ENCODE results near the gene SERPINB2.

Gene SERPINB2

DNA sequence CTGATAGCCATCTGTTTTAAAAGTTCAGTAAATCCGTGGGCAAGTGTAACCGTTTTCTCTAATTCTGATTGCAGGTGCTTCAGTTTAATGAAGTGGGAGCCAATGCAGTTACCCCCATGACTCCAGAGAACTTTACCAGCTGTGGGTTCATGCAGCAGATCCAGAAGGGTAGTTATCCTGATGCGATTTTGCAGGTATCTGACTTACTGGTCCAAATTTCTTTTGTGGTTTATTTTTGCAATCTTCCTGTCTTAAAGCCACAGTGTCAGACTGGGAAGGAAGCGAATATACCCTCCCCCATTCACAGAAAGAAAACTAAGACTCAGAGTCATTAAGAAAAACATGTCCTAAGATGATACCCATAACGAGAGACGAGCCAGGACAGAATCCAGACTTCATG is 7.7 kb downstream of the SERPINB2 start:
- TF ChIP-seq ZFP3 (CRISPR knock-in tag; IDR thresholded peaks at IDR 0.05): no peak
- no peak for TF ChIP-seq POU6F1 (CRISPR knock-in tag; IDR thresholded peaks at IDR 0.05; ENCODE audit: borderline replicate concordance, low read depth)
- TF ChIP-seq, protein P1, sequence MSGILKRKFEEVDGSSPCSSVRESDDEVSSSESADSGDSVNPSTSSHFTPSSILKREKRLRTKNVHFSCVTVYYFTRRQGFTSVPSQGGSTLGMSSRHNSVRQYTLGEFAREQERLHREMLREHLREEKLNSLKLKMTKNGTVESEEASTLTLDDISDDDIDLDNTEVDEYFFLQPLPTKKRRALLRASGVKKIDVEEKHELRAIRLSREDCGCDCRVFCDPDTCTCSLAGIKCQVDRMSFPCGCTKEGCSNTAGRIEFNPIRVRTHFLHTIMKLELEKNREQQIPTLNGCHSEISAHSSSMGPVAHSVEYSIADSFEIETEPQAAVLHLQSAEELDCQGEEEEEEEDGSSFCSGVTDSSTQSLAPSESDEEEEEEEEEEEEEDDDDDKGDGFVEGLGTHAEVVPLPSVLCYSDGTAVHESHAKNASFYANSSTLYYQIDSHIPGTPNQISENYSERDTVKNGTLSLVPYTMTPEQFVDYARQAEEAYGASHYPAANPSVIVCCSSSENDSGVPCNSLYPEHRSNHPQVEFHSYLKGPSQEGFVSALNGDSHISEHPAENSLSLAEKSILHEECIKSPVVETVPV (CRISPR knock-in tag; IDR thresholded peaks at IDR 0.05): no peak
- TF ChIP-seq ARNTL (CRISPR knock-in tag; IDR thresholded peaks at IDR 0.05; ENCODE audit: borderline replicate concordance, low read depth): no peak
- no peak for TF ChIP-seq SNAI2 (CRISPR knock-in tag; IDR thresholded peaks at IDR 0.05)
- TF ChIP-seq ZNF565 (CRISPR knock-in tag; conservative IDR thresholded peaks at IDR 0.05; ENCODE audit: low read depth): no peak
- no peak for TF ChIP-seq ESRRG (CRISPR knock-in tag; IDR thresholded peaks at IDR 0.05)
- no peak for TF ChIP-seq RARB (CRISPR knock-in tag; IDR thresholded peaks at IDR 0.05)
- TF ChIP-seq ZC3H10 (CRISPR knock-in tag; IDR thresholded peaks at IDR 0.05): no peak
- no peak for TF ChIP-seq ZNF8 (CRISPR knock-in tag; IDR thresholded peaks at IDR 0.05)
- TF ChIP-seq, protein P2, sequence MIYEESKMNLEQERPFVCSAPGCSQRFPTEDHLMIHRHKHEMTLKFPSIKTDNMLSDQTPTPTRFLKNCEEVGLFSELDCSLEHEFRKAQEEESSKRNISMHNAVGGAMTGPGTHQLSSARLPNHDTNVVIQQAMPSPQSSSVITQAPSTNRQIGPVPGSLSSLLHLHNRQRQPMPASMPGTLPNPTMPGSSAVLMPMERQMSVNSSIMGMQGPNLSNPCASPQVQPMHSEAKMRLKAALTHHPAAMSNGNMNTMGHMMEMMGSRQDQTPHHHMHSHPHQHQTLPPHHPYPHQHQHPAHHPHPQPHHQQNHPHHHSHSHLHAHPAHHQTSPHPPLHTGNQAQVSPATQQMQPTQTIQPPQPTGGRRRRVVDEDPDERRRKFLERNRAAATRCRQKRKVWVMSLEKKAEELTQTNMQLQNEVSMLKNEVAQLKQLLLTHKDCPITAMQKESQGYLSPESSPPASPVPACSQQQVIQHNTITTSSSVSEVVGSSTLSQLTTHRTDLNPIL (CRISPR knock-in tag; IDR thresholded peaks at IDR 0.05; ENCODE audit: low read depth): no peak
- ATAC-seq: no peak

DNA sequence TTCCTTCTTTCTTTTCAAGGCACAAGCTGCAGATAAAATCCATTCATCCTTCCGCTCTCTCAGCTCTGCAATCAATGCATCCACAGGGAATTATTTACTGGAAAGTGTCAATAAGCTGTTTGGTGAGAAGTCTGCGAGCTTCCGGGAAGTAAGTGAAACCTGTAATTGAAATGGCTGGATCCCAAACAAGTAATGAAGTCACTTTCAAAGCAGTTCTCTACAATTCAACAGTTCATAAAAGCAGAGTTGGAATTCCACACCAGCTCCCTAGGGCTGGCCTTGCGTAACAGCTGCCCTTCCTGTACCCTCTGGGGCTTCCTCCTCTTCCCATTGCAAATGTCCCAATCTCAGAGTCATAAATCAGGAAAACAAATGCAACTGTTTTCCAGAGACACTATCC is 9.6 kb downstream of the SERPINB2 start:
- no peak for ATAC-seq
- TF ChIP-seq SNAI2 (CRISPR knock-in tag; IDR thresholded peaks at IDR 0.05) (no peak), TCF4 (CRISPR knock-in tag; IDR thresholded peaks at IDR 0.05; ENCODE audit: borderline replicate concordance) (no peak), ZNF8 (CRISPR knock-in tag; IDR thresholded peaks at IDR 0.05) (no peak), BACH2 (CRISPR knock-in tag; IDR thresholded peaks at IDR 0.05; ENCODE audit: borderline replicate concordance) (no peak), POU6F1 (CRISPR knock-in tag; IDR thresholded peaks at IDR 0.05; ENCODE audit: borderline replicate concordance, low read depth) (no peak), OSR1 (CRISPR knock-in tag; IDR thresholded peaks at IDR 0.05) (no peak), ZNF565 (CRISPR knock-in tag; conservative IDR thresholded peaks at IDR 0.05; ENCODE audit: low read depth) (no peak), ESRRG (CRISPR knock-in tag; IDR thresholded peaks at IDR 0.05) (no peak), ZFP3 (CRISPR knock-in tag; IDR thresholded peaks at IDR 0.05) (no peak), PPARA (CRISPR knock-in tag; IDR thresholded peaks at IDR 0.05; ENCODE audit: borderline replicate concordance) (no peak), ZC3H10 (CRISPR knock-in tag; IDR thresholded peaks at IDR 0.05) (no peak), ISL1 (CRISPR knock-in tag; IDR thresholded peaks at IDR 0.05) (no peak)
- TF ChIP-seq, protein P2 (CRISPR knock-in tag; IDR thresholded peaks at IDR 0.05; ENCODE audit: low read depth): no peak

- ATAC-seq: no peak
- TF ChIP-seq ZNF8 (CRISPR knock-in tag; IDR thresholded peaks at IDR 0.05) (no peak), ZFP3 (CRISPR knock-in tag; IDR thresholded peaks at IDR 0.05) (no peak), BACH2 (CRISPR knock-in tag; IDR thresholded peaks at IDR 0.05; ENCODE audit: borderline replicate concordance) (no peak), OSR1 (CRISPR knock-in tag; IDR thresholded peaks at IDR 0.05) (no peak), ESRRG (CRISPR knock-in tag; IDR thresholded peaks at IDR 0.05) (no peak), PPARA (CRISPR knock-in tag; IDR thresholded peaks at IDR 0.05; ENCODE audit: borderline replicate concordance) (no peak), ZC3H10 (CRISPR knock-in tag; IDR thresholded peaks at IDR 0.05) (no peak), ZNF70 (CRISPR knock-in tag; IDR thresholded peaks at IDR 0.05) (no peak), CSDC2 (CRISPR knock-in tag; IDR thresholded peaks at IDR 0.05) (no peak), ISL1 (CRISPR knock-in tag; IDR thresholded peaks at IDR 0.05) (no peak), ZFP30 (CRISPR knock-in tag; IDR thresholded peaks at IDR 0.05) (no peak), RARB (CRISPR knock-in tag; IDR thresholded peaks at IDR 0.05) (no peak), TOX (CRISPR knock-in tag; IDR thresholded peaks at IDR 0.05; ENCODE audit: borderline replicate concordance) (no peak), POU6F1 (CRISPR knock-in tag; IDR thresholded peaks at IDR 0.05; ENCODE audit: borderline replicate concordance, low read depth) (no peak)
- TF ChIP-seq, protein P2 (CRISPR knock-in tag; IDR thresholded peaks at IDR 0.05; ENCODE audit: low read depth): no peak
- TF ChIP-seq, protein P3, sequence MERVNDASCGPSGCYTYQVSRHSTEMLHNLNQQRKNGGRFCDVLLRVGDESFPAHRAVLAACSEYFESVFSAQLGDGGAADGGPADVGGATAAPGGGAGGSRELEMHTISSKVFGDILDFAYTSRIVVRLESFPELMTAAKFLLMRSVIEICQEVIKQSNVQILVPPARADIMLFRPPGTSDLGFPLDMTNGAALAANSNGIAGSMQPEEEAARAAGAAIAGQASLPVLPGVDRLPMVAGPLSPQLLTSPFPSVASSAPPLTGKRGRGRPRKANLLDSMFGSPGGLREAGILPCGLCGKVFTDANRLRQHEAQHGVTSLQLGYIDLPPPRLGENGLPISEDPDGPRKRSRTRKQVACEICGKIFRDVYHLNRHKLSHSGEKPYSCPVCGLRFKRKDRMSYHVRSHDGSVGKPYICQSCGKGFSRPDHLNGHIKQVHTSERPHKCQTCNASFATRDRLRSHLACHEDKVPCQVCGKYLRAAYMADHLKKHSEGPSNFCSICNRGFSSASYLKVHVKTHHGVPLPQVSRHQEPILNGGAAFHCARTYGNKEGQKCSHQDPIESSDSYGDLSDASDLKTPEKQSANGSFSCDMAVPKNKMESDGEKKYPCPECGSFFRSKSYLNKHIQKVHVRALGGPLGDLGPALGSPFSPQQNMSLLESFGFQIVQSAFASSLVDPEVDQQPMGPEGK (CRISPR knock-in tag; IDR thresholded peaks at IDR 0.05; ENCODE audit: borderline replicate concordance): no peak
Measured at GRCh38 chr18:63899206-63899605, 11.7 kb downstream of the SERPINB2 start.
